GM21723 (cell line): ENCODE measurements around the gene DLK1.

Experiments
- ATAC-seq: cut with Tn5 transposase; IDR thresholded peaks from one replicate; pipeline ENCODE4 v1.9.1; 2021; ENCODE audit warnings: mild to moderate bottlenecking, moderate library complexity; ENCODE audit not compliant: unreplicated experiment

DLK1 gene

DNA sequence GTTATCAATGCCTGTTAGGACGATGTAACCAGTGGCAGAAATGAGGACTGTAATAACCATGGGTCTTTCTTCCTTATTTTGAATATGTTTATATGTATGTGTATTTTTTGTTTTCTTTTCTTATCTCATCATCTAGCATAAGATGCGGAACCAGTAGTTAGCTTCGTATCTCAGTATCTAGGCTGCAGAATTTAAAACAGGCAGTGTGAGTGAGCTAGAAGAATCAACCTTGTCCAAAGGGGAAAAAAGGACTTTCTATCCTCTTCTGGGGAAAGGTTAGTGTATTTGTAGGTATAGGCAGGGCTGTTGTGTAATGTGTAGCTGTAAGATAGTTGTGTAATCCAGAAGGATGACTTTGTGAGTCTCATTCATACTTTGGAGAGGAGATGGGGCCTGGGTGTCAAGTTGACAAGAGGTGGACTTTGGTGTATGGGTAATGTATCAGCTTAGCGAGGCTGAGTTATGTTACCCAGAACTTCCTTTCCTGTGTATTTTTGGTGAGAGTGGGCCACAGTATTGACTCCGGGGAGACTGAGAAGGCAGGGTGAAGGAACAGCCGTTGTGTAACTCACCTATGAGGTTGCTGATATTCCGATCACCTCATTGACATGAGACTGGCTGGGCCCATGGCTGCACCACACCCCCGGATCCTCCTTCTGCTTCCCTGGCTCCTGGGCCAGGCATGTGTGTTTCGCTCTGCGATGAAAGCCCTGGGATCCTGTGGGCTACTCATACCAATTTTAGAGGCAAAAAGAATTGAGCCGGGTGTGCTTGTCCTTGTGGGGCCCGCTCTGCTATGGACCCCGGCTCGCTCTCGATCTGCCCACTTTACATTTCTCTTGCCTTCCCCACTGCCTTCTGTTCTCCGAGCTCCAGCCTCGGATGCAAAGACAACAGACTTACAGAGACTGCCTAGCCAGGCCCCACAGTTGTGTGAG is 24.3 kb downstream of the DLK1 start:
- no peak for ATAC-seq

DNA sequence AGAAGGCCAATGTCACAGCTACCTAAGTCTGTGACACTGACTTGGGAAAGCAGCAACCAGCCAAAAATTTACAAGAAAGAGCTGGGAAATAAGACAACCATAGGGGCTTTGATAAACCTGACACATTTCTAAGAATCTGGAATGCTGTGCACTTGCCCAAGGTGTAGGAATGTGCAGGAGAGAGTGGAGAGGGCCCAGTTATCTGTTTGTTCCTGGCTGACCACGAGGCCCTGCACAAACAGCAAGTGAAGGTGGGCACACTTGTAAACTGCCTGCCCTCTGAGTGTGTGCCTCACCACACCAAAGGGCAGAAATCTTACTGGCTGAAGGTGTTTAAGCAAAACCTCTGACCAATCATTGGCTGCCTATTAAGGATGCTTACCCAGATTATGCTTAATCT is 27.3 kb downstream of the DLK1 start:
- ATAC-seq = no peak

DNA sequence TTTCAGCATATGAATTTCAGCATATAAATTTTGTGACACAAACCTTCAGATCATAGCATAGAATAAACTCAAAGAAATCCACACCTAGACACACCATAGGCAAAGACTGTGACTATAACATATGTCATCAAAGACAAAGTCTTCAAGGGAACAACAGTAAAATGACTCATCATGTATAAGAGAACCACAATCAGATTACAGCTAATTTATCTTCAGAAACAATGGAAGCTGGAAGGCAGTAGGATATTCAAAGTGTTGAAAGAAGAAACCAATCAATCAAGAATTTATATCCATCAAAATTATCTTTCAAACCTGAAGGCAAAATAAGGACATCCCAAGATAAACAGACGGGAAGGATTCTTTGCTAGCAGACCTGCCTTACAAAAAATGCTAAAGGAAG is 29.0 kb downstream of the DLK1 start:
- no peak for ATAC-seq

DNA sequence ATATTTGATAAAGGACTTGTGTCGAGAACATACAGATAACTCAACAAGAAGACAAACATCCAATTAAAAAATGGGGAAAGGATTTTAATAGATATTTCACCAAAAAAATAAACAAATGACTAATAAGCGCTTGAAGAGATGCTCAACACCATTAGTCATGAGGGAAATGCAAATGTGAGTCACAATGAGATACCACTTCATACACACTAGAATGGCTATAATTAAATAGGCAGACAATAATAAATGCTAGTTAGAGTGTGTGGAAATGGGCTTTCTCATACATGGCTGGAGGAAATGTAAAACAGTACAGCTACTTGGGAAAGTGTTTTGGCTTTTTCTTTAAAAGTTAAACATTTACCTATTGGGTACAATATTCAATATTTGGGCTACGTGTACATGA is 34.8 kb downstream of the DLK1 start:
- no peak for ATAC-seq

DNA sequence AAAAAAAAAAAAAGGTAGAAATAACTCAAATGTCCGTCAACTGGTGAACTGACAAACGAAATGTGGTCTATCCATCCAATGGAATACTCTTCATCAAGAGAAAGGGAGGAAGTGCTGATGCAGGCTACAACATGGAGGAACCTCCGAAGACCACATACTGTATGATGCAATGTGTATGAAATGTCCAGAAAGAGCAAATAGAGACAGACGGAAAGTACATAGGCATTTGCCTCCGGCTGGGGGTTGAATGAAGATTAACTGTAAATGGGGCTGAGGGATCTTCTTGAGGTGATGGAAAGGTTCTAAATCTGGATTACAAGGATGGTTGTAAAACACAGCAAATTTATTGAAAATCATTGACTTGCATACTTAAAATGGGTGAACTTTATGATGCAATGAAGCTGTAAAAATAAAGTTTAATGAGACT is 35.4 kb downstream of the DLK1 start:
- no peak for ATAC-seq

DNA sequence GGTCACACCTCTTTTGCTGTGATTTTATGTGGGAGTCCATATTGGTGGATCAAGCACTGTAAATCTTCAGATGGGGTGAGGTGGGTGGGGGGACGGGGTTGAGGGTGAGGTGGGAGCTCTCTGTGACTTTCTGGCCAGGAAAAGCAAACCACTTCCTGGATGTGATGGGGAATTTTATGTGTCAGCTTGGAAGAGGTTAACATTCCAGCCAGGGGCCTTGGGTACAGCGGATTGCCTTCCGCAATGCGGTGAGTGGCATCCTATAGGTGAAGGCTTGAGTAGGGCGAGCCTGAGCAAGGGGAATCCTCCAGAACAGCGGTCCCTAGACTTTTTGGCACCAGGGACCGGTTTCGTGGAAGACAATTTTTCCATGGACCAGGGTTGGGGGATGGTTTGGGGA is 36.2 kb downstream of the DLK1 start:
- ATAC-seq = no peak

DNA sequence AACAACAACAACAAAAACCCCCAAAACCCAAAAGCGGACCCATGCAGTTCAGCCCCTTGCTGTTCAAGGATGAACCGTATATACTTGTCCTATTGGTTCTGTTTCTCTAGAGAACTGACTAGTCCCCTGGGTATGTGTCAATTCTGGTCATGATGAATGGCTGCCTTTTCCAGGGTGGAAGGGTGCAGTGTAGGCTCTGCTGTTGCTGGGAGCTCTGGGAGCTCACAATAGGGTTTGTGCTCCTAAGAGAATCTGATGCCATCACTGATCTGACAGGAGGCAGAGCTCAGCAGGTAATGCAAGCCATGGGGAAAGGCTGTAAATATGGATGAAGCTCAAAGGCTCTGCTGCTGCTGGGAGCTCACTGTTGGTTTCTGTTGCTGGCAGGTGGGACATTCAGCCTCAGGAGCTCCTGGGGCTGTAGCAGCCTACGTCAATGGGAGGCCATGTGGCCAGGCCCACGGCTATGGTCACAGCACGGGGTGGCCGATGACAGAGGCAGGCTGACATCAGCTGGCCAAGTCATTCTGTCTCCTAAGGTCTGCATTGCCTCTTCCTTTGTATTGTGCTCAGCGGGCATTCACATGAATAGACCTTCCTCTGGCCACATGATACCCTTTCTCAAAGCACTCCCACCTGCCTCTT is 37.9 kb downstream of the DLK1 start:
- ATAC-seq = no peak

DNA sequence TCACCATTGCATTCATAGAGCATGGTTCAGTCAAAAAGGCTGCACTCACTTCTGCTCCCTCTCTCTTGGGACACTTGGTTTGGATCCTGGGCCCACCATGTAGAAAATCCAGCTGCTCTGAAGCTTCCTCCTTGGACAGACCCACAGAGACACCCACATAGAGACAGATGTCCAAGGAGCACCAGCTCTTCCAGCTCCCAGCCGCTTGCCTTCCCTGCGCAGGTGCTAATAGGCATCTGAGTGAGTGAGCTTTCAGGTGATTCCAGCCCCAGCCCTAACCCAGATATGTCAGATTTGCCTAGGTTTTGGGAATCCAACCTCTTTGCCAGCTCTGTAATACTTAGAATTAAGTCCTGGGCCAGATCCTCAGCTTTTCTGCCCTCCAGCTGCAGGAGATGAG is 38.6 kb downstream of the DLK1 start:
- ATAC-seq = no peak

DNA sequence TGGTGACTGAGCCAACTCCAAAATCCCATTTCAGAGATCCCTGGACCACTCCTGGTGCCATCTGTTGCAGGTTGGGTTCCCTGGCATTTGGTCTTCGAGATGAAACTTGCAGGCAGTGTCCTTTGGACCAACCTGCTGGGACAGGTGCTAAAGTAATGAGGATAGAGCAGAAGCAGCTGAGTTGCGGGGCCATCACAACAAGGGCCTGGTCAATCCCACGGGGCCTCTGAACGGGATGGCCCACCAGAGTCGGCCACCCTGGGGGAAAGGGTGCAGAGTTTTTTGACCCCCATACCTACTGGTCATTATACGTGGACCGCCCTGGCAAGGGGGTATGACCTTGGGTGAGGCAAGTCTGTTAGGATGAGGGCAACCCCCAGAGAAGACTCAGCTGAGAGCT is 39.3 kb downstream of the DLK1 start:
- no peak for ATAC-seq

DNA sequence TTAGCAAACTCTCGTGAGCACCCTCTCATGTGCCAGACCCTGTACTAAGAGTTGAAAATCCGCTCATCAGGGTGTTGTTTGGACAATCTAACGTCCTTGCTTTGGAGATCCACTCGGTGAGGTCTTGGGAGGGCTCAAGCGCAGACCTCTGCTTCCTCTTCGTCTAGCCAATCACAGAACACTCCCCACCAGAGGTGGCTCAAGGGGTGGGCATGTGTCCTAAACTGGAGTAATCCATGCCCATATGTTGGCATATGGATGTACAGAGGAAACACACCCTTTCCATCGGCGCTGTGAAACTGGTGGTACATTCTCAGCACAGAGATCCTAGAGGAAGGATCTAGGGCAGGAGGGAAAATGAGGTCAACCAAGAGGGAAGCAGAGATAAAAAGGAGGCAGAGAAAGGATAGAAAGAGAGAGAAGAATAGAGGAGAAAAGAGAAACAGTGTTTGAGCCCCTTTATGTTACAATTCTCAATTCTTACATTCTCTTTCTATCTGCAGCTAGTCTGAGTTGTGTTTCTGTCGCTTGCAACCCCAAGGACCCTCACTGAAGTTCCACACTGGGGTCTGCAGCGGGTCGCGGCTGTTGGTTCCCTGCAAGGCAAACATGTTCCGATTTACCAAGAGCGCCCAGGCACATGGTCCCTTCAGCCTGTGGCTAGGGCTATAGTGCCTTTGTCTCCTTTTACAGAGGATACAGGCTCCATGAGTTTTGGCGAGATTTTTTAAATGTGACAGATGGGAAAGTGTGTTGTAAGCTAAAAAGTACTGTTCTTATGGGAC is 40.5 kb downstream of the DLK1 start:
- no peak for ATAC-seq

DNA sequence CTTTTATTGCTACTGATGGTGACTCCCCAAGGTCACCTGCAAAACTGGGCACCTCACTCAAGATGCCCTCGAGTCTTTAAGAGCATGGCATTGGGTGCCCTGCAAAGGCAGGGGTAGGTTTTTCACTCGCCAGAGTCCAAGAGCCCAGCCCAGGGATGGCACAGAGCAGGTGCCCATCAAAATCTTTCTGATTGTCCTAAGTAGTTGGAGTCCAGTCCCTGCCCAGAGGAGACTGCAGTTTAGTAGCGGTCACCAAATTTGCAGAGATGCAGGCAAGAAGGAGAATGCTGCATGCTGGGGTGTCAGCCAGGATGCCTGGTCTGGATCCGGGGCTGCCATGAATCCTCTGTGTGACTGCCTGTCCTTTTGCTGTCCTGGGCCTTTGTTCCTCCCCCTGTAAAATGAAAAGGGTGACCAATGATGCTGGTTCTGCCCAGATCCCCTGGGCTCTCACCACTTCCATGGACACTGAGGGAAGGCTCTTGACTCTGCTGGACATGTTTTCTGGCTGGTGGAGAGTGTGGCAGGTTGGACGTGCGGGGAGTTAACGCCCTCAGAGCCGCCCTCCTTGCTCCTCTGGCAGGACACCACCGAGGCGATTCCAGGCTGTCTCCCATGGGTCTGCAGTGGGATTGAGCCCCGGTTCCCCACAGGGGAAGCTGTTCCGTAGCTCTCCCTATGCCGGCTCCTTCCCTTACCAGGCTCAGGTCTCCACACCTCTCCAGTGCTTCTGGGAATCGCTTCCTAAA is 41.3 kb downstream of the DLK1 start:
- ATAC-seq = no peak

DNA sequence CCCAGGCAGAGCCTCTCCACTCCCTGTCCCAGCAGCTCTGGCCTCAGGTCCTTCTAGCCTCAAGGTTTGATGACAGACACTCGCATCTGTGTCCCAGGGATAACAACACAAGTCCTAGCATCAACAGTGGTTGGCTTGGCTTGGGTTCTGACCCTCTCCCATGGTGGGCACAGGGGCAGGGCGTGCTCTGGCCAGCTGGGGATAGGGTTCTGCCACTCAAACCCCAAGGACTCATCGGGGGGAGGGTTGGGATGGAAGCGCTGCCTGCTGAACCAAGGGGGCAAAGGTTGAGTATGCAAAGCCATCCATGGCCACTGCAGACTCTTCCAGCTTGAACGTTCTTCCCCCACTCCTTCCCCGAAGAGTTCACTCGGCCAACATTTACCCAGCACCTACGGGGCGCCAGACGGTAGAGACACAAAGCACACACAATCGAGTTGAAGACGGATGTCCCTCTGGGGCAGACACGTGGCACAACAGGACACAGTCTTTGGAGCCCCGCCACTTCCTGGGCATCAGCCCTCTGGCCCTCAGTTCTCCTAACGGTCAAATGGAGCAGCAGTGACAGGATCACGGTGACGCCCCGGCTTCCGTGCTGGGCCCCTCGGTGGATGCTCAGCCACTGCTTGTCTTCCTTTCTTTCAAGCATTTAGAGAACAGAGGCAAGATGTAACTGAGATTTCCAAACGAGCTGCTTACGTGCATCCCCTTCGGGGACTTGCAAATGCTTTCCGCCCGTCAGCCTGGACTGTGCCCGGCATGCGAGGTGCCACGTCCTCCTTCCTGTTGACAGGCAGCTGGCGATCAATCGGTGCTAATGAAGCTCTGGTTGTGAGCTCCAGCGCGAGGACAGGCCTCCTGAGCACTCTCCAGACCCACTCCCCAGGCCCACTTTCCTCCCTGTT is 42.6 kb downstream of the DLK1 start:
- no peak for ATAC-seq

DNA sequence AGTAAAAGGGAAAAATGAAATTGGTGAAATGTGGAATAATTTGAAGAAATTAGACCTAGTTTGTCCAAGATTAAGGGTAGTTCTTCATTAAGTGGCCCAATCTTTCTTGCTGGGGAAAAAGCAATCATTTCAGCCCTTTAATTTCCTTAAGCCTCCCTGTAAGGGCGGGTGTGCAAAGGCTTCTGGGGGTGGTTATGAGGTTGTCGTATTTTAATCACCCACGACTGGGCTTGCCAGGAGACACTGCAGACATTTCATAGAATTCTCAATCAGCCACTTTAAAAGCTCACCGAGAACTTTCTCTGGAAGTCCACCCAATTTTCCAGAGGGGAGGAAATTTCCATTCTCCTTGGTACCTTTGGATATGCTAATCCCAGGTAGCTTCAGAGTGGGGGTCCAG is 43.4 kb downstream of the DLK1 start:
- ATAC-seq = no peak

DNA sequence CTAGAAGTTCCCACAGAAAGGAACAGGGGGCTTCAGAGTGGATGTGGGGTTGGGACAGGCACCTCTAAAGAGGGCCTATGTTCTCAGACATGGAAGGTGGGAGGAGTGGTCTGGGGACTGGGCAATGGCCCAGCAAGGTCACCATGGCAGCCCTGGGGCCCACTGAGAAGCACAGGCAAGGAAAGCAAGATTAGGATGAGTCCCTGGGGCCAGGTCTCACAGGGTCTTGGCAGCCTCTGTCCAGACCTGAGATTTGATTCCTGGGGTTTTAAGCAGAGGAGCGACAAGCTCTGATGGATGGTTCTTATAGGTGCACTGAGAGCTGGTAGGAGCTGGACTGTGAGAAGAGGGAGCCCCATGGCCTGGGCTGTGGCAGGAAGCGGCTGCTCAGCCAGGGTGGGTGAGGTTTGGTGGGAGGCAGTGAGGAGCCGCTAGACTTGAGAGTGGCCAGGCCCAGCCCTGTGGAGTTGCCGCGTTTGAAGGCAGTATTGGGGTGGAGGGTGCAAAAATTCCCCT is 44.0 kb downstream of the DLK1 start:
- no peak for ATAC-seq

DNA sequence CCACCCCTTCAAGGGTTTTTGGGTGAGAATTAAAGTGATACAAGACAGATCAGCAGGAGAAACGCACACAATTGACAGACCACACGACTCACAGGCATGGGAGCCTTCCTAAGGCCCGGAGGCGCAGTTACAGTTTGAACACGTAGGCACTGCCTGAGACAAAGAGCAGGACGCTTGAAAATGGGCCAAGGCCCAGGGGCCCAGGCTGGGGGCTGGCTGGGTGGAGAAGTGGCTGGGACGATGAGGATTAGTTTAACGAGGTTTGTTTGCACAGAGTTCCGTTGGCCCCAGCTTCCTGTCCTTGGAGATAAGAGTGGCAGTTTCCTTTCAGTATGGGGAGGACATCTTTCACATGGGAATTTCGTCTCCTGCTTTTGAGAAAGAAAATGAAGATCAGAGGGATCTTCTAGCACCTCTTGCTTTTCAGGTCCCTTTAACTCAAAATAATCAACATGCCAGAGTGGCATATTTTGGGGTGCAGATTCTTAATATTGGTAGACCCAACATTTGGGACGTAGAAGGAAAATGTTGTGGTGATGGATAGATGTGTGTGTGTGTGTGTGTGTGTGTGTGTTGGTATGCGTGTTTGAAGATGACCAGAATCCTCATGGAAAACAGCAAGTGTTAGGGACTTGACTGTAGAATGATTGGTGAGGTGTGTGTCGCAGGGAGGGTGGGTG is 44.6 kb downstream of the DLK1 start:
- ATAC-seq = no peak

DNA sequence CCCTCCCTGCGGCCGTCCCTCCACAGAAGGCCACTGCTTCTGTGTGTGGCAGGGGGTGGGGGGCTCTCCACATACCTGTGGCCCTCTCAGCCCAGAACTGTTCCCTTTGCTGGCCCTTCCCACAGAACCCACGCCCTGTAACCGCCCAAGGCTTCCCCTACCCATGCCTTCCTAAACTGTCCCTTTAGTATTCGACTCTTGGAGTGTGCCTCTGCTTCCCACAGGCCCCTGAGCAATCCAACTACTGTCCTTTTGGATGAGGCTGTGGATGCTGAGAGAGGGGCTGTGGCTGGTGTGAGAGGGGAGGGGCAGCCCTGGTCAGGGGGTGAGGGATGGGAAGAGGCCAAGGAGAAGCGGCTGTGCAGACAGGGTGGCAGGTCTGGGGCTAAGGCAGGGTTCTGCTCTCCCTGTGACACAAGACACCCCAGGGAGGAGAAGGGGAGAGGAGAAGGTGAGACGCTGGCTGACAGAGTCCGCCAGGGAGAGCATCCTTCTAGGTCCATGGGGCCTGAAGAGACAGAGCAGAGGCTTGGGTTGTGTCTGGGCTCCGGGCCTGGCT is 46.0 kb downstream of the DLK1 start:
- ATAC-seq = no peak

DNA sequence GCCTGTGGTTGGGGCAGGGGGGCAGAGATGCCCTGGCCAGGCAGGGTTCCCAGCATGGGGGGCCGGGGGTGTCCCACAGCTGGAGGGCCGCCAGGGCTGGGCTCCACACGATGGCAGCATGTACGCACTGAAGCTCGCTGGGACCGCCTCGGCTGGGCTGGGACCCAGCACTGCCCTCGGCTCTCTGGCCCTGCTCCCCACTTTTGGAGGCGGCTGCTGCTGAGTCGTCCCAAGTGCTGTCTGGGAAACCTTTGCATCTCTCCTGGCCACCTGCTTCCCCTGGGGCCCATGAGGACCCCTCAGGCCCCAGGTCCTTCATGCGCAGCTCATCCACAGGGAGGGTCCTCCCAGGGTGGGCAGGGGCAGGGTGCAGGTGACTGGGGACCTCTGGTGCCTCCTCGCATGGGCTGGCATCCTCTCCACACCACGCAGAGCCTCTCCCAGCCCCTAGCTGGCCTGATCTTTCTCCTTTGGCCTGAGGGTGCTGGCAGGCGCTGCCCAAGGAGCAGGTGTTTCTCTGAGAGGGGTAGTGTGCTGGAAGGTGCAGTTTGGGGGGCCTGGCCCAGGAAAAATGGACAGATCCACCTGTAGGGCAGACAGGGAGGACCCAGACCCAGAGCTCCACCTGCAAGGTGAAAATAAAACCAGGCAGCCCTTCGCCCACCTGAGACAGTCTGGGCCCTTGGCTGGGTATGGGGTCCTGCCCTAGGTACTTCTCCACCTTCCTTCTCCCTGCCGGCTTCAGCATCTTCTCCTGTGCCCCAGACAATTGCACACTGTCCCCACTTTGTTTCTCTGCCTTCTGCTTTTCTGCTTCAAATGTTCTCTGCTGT is 46.9 kb downstream of the DLK1 start:
- no peak for ATAC-seq

DNA sequence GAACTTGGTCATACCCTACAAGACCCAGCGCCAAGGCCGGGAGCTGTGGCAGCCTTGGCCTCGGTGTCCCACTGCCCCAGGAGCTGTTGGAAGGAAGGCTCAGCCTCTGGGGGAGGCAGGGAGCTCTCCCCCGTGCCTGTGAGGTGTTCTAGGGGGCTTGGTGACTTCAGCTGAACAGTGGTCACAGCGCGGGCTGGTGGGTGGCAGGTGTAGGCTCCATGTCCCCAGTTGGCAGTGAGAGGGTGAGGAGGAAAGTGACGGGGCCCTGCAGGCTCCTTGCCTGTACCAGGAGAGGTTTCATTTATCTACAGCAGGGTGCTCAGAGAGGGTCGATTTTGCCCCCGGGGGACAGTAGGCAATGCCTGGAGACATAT is 47.5 kb downstream of the DLK1 start:
- ATAC-seq = no peak
